Natural killer cell (primary cell): ENCODE results near the gene SERP2. TPM values are rescaled to one million over a fixed set of nuclear protein-coding genes. Genes with fewer than 3 reads are reported as not detected.

ENCODE experiments used
- ATAC-seq, 3 donors: fragments of 150-1000 bp in 2 of 3; fragments of 200-7000 bp in 1 of 3; cut with Tn5 transposase; 1 replicate in 1 of 3; 2 replicates in 2 of 3; pipeline ENCODE4 v1.10.0; 2021; ENCODE audit warnings: mild to moderate bottlenecking in 2 of 3, moderate library complexity in 2 of 3
- DNase-seq, 2 donors: peaks; one replicate each; pipeline versions ENCODE4 v3.0.0 to v3.0.0-alpha.2; 2013 to 2021; ENCODE audit warnings: mixed read lengths in 1 of 2
- H3K27ac ChIP-seq: one replicate; pipeline ENCODE4 v1.5.1; 2013; ENCODE audit warnings: mild to moderate bottlenecking, low read length
- H3K27me3 ChIP-seq: one replicate; pipeline ENCODE4 v1.6.1; 2013; ENCODE audit warnings: low read length; ENCODE audit not compliant: control insufficient read depth, insufficient read depth
- H3K36me3 ChIP-seq: one replicate; pipeline ENCODE4 v1.6.1; 2013; ENCODE audit warnings: low read length; ENCODE audit not compliant: control insufficient read depth, insufficient read depth
- H3K4me1 ChIP-seq: one replicate; pipeline ENCODE4 v1.6.1; 2013; ENCODE audit warnings: low read length; ENCODE audit not compliant: control insufficient read depth, insufficient read depth
- H3K4me3 ChIP-seq: one replicate; pipeline ENCODE4 v1.5.1; 2013; ENCODE audit warnings: low read length
- H3K9me3 ChIP-seq: one replicate; pipeline ENCODE4 v1.6.1; 2013; ENCODE audit warnings: low read length; ENCODE audit not compliant: control insufficient read depth, insufficient read depth
- H3K27ac Mint-ChIP-seq, 2 donors: one replicate each; pipeline ENCODE4 v1.8.0; 2022; ENCODE audit warnings: mild to moderate bottlenecking in 2 of 2, mixed read lengths in 2 of 2, moderate library complexity in 1 of 2
- H3K27me3 Mint-ChIP-seq, 2 donors: one replicate each; pipeline ENCODE4 v1.8.0; 2022; ENCODE audit warnings: low read depth in 2 of 2, mixed read lengths in 2 of 2
- H3K36me3 Mint-ChIP-seq: one replicate; pipeline ENCODE4 v1.8.0; 2022; ENCODE audit warnings: mixed read lengths
- H3K4me1 Mint-ChIP-seq, 2 donors: one replicate each; pipeline ENCODE4 v1.8.0; 2022; ENCODE audit warnings: mixed read lengths in 2 of 2
- H3K4me3 Mint-ChIP-seq: one replicate; pipeline ENCODE4 v1.8.0; 2022; ENCODE audit warnings: mild to moderate bottlenecking, moderate library complexity, mixed read lengths
- H3K9me3 Mint-ChIP-seq, 2 donors: one replicate each; pipeline ENCODE4 v1.8.0; 2022; ENCODE audit warnings: mixed read lengths in 2 of 2
- CTCF ChIP-seq: fragments of 200-600 bp; IDR thresholded peaks from one replicate; pipeline ENCODE4 v1.8.0; 2022; ENCODE audit warnings: antibody characterized with exemption
- WGBS: methylation state at CpG from one replicate; pipeline ENCODE4 v1.1.7; 2013; ENCODE audit warnings: missing lambda C conversion rate; ENCODE audit not compliant: insufficient coverage; 5-methylcytosine and 5-hydroxymethylcytosine counted together
- intact Hi-C: fragments of 100-400 bp; cut with micrococcal nuclease; formaldehyde crosslinking; loops from one replicate; pipeline ENCODE4 v1.14.2; 2022
- total RNA-seq, 4 donors: library from RNA; stranded (reverse); fragments of 120-200 nt in 1 of 4; gene quantifications; one replicate each; pipeline versions ENCODE4 v1.2.3 to v1.2.4, GENCODE V29; 2013 to 2022

SERP2 gene
- total RNA-seq, 3 donors from 2014 or later (not counting 1 experiment from before 2014, with no cell fraction given), result 2.0 to 4.1 (median 3.2) TPM

DNA sequence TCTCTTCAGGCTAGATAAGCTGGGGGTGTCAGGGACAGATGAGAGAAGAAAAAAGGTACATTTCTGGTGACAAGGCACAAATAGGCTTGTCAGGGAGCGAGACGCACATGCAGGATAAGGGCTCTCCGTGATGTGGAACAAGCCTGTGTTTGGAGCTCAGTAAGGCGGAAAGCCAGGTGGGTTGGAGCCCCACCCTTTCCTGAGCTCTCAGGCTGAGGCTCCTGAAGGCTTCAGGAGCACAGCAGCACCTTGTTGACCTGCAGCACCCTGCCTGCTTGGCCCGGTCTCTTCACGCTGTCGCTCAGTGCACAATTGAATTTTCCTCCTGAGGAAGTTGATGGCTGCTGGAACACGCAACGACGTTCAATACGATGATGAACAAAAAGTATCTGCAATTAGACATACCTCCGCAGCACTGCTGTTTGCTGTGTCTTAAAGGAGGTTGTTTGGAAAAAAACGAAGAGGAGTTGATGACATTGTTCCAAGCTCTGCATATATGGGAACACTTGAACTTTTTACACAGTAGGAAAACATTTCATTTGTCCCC, 29.3 kb downstream of the SERP2 start:
- Mint-ChIP-seq H3K27ac (no peak overlapping the region), H3K4me1 (peaks cover 0 to 5% of the 10 kb centered on the region in 2 donors), H3K36me3 (no peaks in the 10 kb centered on the region), H3K9me3 (no peaks in the 10 kb centered on the region), H3K27me3 (peaks cover 10 to 11% of the 10 kb centered on the region in 2 donors), H3K4me3 (no peak overlapping the region)
- Histone ChIP-seq H3K36me3 (no peaks in the 10 kb centered on the region), H3K27ac (no peak overlapping the region), H3K9me3 (no peaks in the 10 kb centered on the region), H3K27me3 (no peaks in the 10 kb centered on the region), H3K4me3 (no peak overlapping the region), H3K4me1 (no peaks in the 10 kb centered on the region)
- TF ChIP-seq CTCF, result no peak
- no peak for DNase-seq
- intact Hi-C loops, result no loop called here
- 90% methylated on average over 13 of the region's 13 CpGs for WGBS
- ATAC-seq, result no peak

- no peak overlapping the region for H3K4me3 ChIP-seq
- 89% methylated on average over 11 of the region's 11 CpGs for WGBS
- no peaks in the 10 kb centered on the region for H3K36me3 ChIP-seq
- no peak overlapping the region for H3K27ac Mint-ChIP-seq
- TF ChIP-seq CTCF, result no peak
- no peaks in the 10 kb centered on the region for H3K4me1 ChIP-seq
- no peaks in the 10 kb centered on the region for H3K9me3 ChIP-seq
- no peaks in the 10 kb centered on the region for H3K9me3 Mint-ChIP-seq
- no peaks in the 10 kb centered on the region for H3K36me3 Mint-ChIP-seq
- H3K4me1 Mint-ChIP-seq, result peaks cover 0 to 5% of the 10 kb centered on the region in 2 donors
- intact Hi-C loops, result no loop called here
- H3K4me3 Mint-ChIP-seq, result no peak overlapping the region
- H3K27me3 Mint-ChIP-seq, result peaks cover 10 to 11% of the 10 kb centered on the region in 2 donors
- DNase-seq (no peak), ATAC-seq (no peak)
- H3K27me3 ChIP-seq, result no peaks in the 10 kb centered on the region
- H3K27ac ChIP-seq, result no peak overlapping the region
These were observed 29.9 kb downstream of the SERP2 start for GRCh38 chr13:44403461-44404056.

- no peak for TF ChIP-seq CTCF
- H3K27ac ChIP-seq, result no peak overlapping the region
- WGBS, result 82% methylated on average over 15 of the region's 15 CpGs
- DNase-seq, result no peak
- H3K36me3 Mint-ChIP-seq, result no peaks in the 10 kb centered on the region
- H3K27me3 ChIP-seq, result no peaks in the 10 kb centered on the region
- H3K4me1 Mint-ChIP-seq, result peaks cover 0 to 5% of the 10 kb centered on the region in 2 donors
- no peaks in the 10 kb centered on the region for H3K4me1 ChIP-seq
- no peaks in the 10 kb centered on the region for H3K36me3 ChIP-seq
- peaks cover 10 to 14% of the 10 kb centered on the region in 2 donors for H3K27me3 Mint-ChIP-seq
- no peak for ATAC-seq
- H3K27ac Mint-ChIP-seq, result no peak overlapping the region
- intact Hi-C loops, result no loop called here
- no peak overlapping the region for H3K4me3 Mint-ChIP-seq
- no peak overlapping the region for H3K4me3 ChIP-seq
- H3K9me3 Mint-ChIP-seq, result no peaks in the 10 kb centered on the region
- H3K9me3 ChIP-seq, result no peaks in the 10 kb centered on the region
These were observed 30.9 kb downstream of the SERP2 start for GRCh38 chr13:44404261-44405132.
